GM19193 (cell line): ENCODE measurements around the gene UBASH3A.

Source experiments
- POLR2A ChIP-seq: IDR thresholded peaks from 4 replicates; pipeline ENCODE4 v1.6.1; 2011; ENCODE audit not compliant: insufficient read depth, insufficient read length; ENCODE audit errors: extremely low read depth

Gene UBASH3A

GRCh38 chr21:42411197-42411869 lies 7.6 kb downstream of the UBASH3A start:
- TF ChIP-seq POLR2A, result no peak

GRCh38 chr21:42411891-42412635 lies 8.4 kb downstream of the UBASH3A start:
- no peak for TF ChIP-seq POLR2A

GRCh38 chr21:42412636-42412933 lies 8.9 kb downstream of the UBASH3A start:
- no peak for TF ChIP-seq POLR2A

- no peak for TF ChIP-seq POLR2A
These were observed 9.4 kb downstream of the UBASH3A start for GRCh38 chr21:42413093-42413492.

GRCh38 chr21:42413500-42413899 lies 9.8 kb downstream of the UBASH3A start:
- TF ChIP-seq POLR2A, result no peak

- no peak for TF ChIP-seq POLR2A
These were observed 10.4 kb downstream of the UBASH3A start for GRCh38 chr21:42414066-42414465.

- no peak for TF ChIP-seq POLR2A
These were observed 10.8 kb downstream of the UBASH3A start for GRCh38 chr21:42414553-42414927.

- TF ChIP-seq POLR2A, result peak; percentile 50
These were observed 11.4 kb downstream of the UBASH3A start for GRCh38 chr21:42414928-42415769.

- no peak for TF ChIP-seq POLR2A
These were observed 13.8 kb downstream of the UBASH3A start for GRCh38 chr21:42417533-42417932.

GRCh38 chr21:42418886-42419285 lies 15.2 kb downstream of the UBASH3A start:
- TF ChIP-seq POLR2A, result no peak

GRCh38 chr21:42419845-42420244 lies 16.1 kb downstream of the UBASH3A start:
- TF ChIP-seq POLR2A, result no peak

- TF ChIP-seq POLR2A, result no peak
These were observed 17.5 kb downstream of the UBASH3A start for GRCh38 chr21:42421018-42421793.

- no peak for TF ChIP-seq POLR2A
These were observed 19.5 kb downstream of the UBASH3A start for GRCh38 chr21:42423197-42423675.

- no peak for TF ChIP-seq POLR2A
These were observed 20.0 kb downstream of the UBASH3A start for GRCh38 chr21:42423685-42424084.
